SKM-1 (cell line): ENCODE data around the gene SPDYE4.

ENCODE experiments used
- DNase-seq: peaks from one replicate; lab custom pipeline; 2025; ENCODE audit not compliant: unreplicated experiment; lab: John Stamatoyannopoulos, UW

SPDYE4 gene

DNA sequence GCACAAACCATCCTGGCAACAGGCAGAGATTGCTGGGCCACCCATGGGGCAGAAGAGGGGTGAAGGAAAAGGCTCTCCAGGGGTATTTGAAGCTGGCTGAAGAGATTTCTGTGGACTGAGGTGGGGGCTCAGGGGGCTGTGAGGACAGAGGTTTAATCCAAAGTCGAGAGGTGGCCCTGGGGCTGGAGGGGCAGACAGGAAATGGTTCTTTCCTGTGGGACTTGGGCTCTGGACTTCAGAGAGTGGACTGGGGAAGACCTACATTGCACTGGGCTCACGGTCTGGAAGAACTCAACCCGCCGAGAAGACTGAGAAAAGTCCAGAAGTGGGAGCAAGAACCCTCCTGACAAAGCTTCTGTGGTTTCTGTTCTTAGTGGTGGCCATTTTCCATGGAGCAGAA, 16.6 kb downstream of the SPDYE4 start:
- no peak for DNase-seq

DNA sequence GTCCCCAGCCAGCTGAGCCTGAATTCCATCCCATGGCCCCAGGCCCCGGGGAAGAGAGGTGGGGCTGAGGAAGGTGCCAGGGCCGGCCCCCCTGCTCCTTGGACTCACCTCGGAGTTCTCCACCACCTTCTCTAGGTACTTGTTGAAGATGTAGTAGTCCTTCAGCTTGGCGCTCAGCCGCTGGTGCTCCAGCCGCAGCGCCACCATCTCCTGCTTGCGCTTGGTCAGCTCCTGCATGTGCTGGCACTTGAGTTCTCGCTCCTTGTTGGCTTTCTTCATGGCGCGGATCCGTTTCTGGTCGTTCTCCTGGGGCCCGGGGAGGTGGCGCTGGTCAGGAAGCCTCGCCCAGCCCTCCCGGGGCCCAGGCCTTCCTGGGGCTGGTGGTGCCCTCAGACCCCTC, 17.0 kb downstream of the SPDYE4 start:
- no peak for DNase-seq

DNA sequence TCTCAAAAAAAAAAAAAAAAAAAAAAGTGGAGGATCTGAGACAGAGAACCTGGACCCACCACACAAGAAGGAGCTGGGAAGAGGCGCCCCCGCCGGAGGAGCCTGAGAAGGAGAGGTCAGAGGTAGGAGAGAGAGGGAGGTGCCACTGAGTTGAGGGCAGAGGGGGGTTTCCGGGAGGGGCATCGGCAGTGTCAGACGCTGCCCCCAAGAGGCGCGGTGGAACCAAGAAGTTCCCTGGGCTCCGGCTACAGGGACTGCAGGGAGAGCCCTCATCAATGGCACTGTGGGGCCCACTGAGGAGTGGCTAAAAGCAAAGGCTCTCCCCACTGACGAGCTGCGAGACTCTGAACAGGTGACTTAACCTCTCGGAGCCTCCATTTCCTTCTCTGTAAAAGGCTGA, 17.9 kb downstream of the SPDYE4 start:
- DNase-seq = no peak

DNA sequence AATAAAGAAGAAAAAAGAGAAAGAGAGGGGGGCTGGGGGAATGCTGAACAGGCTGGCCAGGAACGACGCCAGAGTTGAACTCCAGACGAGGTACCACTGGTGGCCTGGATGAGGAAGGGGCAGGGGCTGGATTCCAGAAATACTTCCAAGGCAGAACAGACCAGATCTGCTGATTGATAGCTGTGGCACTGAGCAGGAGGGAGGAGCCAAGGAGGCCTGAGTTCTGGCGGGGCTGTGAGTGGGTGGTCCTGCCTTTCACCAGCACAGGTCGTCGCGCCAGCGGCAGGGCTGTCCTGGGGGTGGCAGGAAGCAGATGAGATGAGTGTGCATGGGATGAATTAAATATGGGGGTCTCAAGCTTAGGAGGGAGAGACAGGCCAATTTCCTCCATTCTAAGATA, 19.2 kb downstream of the SPDYE4 start:
- no peak for DNase-seq

DNA sequence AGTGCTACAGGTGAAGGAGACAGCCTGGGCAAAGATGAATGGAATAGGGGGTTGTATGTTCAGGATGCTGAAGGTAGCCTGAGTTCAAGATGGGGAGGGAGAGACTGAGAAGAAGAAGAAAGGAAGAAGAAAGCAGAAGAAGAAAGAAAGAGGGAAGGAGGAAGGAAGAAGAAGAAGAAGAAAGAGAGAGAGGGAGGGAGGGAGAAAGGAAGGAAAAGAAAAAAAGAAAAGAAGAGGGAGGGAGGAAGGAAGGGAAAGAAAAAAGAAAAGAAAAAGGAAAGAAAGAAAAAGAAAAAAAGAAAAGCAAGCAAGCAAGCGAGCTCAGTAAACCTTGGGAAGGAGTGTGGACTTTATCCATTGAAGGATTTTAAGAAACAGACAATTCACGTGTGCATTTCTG, 21.6 kb downstream of the SPDYE4 start:
- no peak for DNase-seq

DNA sequence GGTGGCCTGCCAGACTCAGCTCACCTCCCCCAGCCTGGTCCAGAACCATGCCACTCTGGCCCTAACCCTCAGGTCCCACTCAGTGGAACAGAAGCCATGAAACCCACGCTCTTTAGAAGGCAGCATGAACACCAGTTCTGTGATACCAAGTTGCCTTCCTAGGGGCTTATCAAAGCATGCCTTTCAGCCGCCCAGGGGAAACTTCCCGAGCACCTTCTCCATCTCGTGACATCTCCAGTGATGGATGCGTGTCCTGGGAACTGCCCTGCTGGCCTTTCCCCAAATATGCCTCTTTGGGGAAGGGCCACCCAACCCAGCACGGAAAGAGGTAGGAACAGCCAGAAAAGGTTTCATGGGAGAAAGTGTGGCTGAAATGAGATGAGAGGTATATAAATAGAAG, 22.0 kb downstream of the SPDYE4 start:
- no peak for DNase-seq

DNA sequence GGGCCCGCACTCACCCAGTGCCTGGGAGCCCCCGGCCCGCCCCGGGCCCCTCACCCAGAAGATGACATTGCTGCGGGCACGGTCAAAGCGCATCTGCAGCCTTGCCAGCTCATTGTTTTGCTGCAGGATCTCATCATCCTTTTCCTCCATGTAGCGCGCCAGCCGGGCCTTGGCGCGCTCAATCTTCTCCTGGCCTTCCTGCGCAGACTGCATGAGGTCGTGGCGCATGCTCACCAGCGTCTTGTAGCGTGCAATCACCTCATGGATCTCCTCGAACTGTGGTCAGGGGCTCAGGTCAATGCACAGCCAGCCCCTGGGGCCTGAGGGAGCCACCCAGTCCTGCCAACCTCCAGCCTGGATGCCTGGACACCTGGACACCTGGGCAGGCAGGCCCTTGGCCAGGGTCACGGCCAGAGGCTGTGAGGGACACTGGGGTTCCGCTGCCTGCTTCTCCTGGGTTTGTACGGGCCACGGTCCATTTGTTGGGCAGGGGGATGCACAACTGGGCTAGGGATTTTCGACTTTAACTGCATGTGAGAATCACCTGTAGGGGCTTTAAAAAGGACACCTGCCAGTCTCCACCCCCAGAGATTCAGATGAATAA, 22.9 kb downstream of the SPDYE4 start:
- DNase-seq = no peak

DNA sequence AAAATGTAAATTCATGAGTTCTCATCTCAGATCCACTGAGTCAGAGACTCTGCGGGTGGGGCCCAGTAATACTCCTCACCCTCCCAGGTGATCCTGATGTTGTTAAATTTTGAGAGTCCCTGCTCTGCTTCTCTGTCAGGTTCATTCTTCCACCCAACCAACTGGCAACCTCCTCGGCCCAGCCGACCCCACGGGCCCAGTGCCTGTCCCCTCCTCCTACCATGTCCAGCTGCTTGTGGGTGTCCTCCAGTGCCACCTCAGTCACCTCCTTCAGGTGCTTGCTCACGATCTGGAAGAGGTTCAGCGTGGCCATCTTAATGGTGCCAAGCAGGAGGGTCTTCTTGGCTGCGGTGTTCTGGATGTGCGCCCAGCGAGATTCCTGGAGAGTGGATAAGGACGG, 23.5 kb downstream of the SPDYE4 start:
- DNase-seq = no peak

DNA sequence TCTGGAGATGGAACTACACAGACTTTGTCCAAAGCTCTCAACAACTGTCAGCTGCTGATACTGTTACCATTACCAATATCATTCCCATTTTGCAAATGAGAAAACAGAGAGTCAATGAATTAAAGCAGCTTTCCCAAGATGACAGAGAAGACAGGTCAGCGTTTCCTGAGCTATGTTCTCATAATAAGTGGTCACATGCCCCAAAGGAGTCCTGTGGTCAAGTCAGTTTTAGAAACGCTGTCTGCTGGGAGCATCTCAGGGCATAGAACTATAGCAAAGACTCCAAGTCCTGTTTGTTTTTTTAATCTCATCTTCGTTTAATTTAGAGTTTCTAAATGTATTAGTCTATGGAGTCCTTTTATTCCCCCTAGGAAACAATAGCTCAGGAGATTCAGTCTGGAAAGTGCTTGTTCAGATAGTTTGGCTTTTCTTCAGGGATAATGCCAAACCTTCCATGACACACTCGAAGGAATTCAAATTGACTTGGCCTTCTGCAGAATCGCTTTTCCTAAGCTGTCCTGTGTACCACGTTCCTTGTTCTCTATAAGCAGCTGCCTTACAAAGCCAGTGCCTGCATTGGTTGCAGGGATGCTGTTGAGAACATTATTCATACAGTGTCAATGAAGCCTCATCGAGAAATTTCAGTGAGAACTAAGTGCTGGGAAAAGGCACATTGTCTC, 25.8 kb downstream of the SPDYE4 start:
- no peak for DNase-seq

DNA sequence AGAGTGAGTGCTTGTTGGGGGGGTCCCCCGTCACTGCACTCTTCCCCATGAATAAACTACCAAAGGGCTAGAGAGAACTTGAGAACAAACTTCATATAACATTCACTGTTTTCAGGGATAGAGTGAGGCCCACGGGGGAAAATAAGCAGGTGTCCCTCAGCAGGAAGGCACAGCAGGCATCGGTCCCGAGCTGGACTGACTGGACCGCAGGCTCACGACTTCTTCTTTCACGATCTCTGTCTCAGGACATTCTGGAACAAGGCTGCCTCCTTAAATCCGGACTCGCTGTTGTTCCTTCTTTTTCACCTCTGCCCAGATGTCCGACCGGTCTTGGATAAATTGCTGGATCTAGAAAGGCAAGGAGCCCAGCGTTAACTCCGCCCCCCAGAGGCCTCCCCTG, 28.5 kb downstream of the SPDYE4 start:
- no peak for DNase-seq

DNA sequence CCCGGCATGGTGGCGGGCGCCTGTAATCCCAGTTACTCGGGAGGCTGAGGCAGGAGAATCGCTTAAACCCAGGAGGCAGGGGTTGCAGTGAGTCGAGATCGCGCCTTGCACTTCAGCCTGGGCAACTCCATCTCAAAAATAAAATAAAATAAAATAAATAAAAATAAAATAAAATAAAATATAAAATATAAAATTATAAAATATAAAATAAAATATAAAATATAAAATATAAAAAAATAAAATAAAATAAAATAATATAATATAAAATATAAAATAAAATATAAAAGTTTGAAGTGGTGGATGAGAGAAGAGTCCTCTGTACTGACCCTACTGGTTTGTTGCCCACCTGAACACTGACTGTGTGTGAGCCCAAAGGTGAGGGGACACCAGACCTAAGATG, 28.9 kb downstream of the SPDYE4 start:
- no peak for DNase-seq

DNA sequence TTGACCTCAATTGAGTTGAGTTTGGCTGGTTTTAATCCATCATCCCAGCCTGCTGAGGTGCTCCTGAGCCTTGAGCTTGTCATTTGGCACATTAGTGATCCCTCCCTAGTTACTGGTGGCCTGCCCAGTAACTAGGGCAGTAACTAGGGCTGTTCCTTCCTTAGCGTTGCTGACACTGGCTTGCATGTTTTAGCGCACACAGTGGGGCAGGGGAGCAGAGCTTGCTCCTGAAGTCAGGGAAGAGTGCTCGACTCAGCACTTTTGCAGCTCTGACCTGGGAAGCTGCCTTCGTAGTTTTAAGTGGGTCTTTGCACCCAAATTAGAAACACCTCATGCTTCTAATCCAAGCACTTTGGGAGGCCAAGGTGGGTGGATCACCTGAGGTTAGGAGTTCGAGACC, 29.4 kb downstream of the SPDYE4 start:
- DNase-seq = no peak

DNA sequence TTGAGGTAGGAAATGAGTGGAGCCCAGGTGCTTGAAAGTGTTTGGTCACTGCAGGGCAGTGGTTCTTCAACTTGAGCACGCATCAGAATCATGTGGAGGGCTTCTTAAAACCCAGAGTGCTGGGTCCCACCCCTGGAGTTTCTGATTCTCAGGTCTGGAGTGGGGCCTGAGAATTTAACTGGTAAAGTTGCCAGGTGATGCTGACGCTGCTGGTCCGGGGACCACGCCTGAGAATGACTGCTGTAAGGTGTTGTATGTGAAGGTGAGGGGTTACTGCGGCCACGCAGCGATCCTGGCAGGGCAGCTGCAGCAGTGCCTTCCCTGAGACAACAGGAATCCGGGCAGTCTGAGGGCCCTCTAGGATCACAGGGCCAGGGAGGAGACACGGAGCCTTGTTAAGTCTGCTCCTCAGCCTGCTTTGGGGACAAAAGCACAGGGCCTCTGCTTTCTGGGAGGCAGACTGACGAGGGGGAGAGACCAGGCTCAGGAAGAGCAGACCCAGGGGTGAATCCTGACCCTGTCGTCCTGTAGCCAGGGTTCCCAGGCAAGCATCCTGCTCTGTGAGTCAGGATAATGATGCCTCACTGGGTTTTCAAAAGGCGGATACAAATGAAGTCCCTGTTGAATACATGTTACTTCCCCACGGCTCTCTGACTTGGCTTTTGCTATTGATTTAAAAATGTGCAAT, 30.0 kb downstream of the SPDYE4 start:
- DNase-seq = no peak

DNA sequence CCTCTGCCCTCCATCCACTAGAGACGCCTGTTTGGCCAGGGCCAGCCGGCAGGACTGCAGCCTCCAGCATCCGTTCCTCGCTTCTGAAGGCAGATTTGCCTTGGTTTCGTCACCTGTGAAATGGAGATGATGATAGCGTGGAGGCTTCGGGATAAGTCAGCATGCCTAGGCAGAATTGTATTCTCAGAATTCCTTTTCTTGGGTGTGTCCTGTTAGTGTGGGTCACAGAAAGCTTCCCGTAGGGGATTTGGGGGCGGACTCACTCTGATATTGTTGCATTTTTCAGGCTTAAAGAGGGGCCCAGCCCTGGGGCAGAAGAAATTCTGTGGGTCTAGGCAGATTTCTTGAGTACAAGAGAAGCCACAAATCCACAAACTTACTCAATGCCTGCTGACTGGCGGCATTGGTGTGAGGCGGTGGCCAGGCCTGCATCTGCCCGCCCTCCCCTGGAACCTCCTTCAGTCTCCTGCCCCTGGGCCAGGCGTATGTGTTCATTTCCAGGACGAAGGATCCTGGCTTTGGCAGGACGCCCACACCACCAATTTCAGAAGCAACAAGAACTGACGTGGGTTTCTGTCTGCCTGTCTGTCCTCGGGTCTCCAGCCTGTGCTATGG, 31.3 kb downstream of the SPDYE4 start:
- no peak for DNase-seq

DNA sequence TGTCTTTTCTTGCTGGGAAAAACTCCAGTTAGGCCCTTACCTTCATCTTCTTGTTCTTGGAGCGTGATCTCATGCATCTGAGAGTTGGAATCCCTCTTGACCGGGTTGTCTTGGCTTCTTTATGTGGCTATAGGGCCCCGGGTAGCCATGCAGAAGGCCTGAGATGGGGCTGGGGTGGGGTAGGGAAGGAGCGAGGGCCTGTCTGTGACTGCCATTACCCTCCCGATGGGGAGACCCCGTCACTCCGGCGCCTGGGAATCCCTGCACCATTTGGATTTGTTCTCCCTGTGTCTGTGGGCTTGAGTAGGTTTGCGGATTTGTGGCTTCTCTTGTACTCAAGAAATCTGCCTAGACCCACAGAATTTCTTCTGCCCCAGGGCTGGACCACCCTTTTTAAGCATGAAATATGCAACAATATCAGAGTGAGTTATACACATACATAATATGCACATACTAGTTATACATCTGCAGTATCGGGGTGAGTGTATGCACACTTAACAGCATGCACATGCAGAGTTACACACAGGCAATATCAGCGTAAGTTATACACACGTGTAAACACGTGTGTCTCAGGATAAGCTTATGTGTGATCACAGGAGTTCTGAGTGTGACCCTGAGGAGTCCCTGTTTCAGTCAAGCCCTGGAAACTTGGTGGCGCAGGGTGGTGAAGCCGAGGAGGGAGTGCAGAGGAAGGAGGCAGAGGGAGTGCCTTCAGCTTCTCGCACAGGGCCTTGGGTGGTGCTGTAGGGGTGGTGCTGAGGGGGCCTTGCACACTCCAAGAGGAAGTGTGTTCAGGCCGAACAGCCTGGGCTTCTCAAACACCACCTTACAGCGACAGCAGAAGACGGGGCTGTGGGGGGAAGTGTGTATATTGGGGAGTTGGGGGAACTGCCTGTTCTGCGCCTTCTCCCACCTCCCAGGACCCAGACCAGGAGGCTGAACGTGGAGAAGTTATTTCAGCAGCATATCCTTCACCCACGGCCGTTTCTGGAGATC, 32.2 kb downstream of the SPDYE4 start:
- no peak for DNase-seq

DNA sequence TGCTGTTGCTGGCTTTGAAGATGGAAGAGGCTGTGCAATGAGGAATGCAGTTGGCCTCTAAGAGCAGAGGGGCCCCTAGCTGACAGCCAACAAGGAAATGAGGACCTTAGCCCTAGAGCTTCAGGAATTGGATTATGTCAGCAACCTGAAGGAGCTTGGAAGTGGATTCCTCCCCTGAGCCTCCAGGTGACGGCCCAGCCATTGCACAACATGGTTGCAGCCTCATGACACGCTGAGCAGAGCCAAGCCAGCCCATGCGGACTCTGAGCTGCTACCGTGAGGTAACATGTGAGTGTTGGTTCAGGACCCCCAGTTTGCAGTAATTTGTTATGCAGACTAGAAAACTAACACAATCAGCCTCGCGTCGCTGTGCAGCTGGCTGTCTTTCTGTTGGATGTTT, 33.9 kb downstream of the SPDYE4 start:
- no peak for DNase-seq

DNA sequence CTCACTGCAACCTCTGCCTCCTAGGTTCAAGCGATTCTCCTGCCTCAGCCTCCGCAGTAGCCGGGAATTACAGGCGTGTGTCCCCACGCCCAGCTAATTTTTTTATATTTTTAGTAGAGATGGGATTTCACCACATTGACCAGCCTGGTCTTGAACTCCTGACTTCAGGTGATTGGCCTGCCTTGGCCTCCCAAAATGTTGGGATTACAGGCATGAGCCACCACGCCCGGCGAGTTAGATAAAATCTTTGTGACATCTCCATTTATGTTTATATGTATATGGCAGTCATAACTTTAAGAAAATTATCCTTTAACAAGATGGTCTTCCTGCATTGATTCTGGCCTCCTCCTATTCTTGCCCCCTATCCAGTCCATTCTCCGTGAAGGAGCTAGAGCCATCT, 37.8 kb downstream of the SPDYE4 start:
- no peak for DNase-seq

DNA sequence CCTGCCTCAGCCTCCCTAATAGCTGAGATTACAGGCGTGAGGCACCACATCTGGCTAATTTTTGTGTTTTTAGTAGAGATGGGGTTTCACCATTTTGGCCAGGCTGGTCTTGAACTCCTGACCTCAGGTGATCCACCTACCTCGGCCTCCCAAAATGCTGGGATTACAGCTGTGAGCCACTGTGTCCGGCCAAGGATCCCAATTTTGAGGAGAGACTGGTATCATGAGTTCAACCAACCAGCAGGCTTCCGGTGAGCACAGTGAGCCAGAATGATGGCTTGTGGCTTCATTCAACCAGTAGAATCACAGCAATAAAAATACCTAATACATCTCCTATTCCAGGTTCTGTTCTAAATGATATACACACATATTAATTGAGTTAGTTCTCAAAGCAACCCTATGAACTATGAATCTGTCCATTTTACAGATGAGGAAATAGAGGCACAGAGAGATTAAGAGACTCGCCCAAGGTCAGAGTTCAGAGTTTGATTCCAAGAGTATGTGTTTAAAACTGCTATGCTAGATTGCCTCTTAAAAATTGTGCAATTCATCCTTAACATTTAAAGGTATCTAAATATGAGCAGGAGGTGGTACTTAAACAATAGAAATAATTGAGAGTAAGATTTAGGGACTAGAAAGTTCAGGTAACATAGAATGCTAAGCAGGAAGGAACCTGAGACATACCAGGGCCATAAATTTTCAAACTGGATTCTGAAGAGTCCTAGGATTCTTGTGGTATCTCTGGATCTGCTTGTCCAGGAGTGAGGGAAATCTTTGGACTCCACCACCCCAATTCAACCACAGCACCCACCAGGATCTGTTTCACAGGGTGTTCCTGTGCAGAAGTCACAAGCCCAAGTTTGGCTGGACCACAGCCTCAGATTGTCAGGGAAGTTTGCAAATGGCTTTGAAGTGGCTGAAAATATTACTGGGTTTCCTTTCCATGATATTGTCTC, 38.8 kb downstream of the SPDYE4 start:
- DNase-seq = no peak

DNA sequence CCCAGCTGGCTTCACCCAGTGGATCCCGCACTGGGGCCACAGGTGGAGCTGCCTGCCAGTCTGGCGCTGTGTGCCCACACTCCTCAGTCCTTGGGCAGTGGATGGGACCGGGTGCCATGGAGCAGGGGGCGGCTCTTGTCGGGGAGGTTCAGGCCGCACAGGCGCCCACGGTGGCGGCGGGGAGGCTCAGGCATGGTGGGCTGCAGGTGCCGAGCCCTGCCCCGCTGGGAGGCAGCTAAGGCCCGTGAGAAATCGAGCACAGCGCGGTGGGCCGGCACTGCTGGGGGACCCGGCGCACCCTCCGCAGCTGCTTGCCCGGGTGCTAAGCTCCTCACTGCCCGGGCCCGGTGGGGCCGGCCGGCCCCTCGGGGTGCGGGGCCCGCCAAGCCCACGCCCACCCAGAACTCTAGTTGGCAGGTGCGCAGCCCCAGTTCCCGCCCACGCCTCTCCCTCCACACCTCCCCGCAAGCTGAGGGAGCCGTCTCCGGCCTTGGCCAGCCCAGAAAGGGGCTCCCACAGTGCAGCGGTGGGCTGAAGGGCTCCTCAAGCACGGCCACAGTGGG, 40.3 kb downstream of the SPDYE4 start:
- no peak for DNase-seq

DNA sequence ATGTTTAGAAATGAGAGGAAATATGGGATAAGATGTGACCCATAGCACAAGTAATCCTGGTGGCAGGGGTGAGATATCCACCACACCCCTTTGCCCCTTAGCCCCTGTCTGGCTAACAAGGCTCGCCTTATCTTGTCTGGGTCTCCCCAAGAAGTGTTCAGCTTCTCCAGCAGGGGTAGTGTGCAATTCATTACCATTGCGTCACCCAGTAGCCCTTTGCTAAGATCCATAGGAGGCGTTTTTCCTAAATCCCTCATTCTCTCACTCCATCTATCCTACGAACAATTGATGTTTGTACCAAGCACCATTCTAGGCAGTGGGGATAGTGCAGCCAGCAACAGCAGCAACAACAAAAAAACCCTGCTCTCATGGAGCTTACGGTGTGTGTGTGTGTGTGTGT, 44.5 kb downstream of the SPDYE4 start:
- DNase-seq = no peak
